HFF-Myc (cell line): ENCODE data around the gene LINGO1.

ENCODE experiments used
- DNase-seq: peaks from one replicate; pipeline ENCODE4 v3.0.0-alpha.2; 2011; ENCODE audit warnings: low read depth; ENCODE audit errors: extremely low read depth
- H3K4me3 ChIP-seq: replicated peaks from 2 replicates; pipeline ENCODE4 v1.5.1; 2011; ENCODE audit warnings: low read depth, mild to moderate bottlenecking, control low read depth, low read length
- TF ChIP-seq, protein P1 (sequence below): IDR thresholded peaks from 2 replicates; pipeline ENCODE4 v1.5.1; 2012; ENCODE audit warnings: mild to moderate bottlenecking, low read depth, low read length, control low read depth; ENCODE audit errors: missing control alignments

LINGO1 gene

GRCh38 chr15:77606142-77607034 is 26.3 kb downstream of the LINGO1 start:
- H3K4me3 ChIP-seq, result no peak overlapping the region
- TF ChIP-seq, protein P1, sequence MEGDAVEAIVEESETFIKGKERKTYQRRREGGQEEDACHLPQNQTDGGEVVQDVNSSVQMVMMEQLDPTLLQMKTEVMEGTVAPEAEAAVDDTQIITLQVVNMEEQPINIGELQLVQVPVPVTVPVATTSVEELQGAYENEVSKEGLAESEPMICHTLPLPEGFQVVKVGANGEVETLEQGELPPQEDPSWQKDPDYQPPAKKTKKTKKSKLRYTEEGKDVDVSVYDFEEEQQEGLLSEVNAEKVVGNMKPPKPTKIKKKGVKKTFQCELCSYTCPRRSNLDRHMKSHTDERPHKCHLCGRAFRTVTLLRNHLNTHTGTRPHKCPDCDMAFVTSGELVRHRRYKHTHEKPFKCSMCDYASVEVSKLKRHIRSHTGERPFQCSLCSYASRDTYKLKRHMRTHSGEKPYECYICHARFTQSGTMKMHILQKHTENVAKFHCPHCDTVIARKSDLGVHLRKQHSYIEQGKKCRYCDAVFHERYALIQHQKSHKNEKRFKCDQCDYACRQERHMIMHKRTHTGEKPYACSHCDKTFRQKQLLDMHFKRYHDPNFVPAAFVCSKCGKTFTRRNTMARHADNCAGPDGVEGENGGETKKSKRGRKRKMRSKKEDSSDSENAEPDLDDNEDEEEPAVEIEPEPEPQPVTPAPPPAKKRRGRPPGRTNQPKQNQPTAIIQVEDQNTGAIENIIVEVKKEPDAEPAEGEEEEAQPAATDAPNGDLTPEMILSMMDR, result no peak

DNA sequence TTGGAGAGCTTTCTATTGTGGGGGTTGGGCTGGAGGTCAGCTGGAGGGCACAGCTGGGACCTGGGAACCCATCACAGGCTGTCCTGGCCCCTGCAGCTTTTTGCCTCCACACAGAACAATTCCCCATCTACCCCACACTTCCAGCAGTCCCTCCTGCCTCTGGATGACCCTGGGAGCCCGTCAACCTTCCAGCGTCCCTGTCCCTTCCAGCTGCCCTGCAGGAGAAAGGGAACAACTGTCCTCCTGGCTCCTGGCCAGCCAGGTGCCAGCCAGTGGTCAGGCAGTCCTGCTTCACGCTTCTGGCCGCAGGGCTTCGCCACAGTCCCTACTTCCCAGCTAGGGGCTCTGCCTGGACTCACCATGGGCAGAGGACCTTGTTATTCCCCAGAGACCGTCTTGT is 27.2 kb downstream of the LINGO1 start:
- H3K4me3 ChIP-seq, result no peak overlapping the region
- TF ChIP-seq, protein P1, result no peak
- no peak for DNase-seq

More at GRCh38 chr15:77606142-77607034, 26.3 kb downstream of the LINGO1 start:
- no peak for DNase-seq

DNA sequence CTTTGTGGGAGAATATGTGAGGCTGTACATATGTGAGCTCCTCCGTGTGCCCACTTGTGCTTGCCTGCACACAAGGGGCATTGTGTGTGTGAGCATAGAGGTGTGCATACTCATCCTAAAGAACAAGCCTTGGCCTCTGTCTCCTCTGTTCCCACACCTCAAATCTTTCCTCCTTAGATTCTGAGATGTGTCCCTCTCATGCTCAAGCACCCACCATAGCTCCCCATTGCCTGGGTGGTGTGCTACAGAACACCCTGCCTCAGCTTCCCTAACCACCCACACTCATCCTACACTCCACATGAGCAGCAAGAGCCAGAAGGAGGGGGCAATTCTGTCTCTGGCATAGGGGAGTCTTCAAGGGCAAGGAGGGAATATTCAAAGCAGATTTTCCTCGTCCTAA is 27.7 kb downstream of the LINGO1 start:
- H3K4me3 ChIP-seq, result no peak overlapping the region
- TF ChIP-seq, protein P1, result no peak
- DNase-seq, result no peak

DNA sequence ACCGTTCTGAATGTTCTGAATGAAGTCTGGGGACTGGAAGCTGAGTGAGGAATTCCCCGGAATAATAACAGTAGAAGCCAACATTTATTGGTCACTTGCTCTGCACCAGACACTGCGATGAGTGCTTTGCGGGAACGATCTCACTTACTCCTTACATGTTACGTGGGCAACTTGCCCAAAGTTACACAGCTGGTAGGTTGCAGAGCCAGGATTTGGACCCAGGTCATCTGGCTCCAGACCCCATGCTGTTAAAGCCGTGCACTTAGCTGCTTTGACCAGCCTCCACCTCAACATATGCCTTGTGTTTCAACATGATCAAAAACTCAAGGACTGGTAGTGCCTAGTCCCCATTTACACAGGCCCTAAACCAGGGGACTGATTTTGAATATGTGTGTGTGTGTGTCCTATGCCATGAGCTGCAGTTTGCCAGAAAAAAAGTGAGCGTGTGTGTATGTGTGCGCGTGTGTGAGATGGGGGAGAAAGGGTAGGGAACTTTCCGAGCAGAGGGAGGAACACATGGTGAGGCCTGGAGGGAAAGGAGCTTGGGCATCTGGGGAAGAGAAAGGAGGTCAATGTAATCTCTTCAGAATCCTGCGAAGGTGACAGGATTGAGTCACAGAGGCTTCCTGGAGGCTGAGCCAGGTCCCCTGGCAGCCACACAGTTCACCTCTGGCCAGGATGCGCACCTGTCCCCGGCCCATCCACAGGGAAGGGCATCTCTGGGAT is 28.9 kb downstream of the LINGO1 start:
- TF ChIP-seq, protein P1, result no peak
- no peak for DNase-seq
- no peak overlapping the region for H3K4me3 ChIP-seq

GRCh38 chr15:77602800-77603199 is 29.9 kb downstream of the LINGO1 start:
- DNase-seq, result no peak
- TF ChIP-seq, protein P1, result no peak
- H3K4me3 ChIP-seq, result no peak overlapping the region

GRCh38 chr15:77599899-77600298 is 32.8 kb downstream of the LINGO1 start:
- TF ChIP-seq, protein P1, result no peak
- no peak overlapping the region for H3K4me3 ChIP-seq
- no peak for DNase-seq
